Activated naive CD8-positive, alpha-beta T cell treated with anti-CD3 and anti-CD28 coated beads, Interleukin-2, amount 50 U/mL, for 24 hours (primary cell): ENCODE results near the gene ACSM6.
A peak's percentile ranks its signal among the peaks of the same experiment; 100 is the strongest.

Experiments used
- ATAC-seq: fragments of 150-1000 bp; cut with Tn5 transposase; one replicate; pipeline ENCODE4 v1.10.0; 2021
- DNase-seq: peaks from one replicate; pipeline ENCODE4 v3.0.0; 2021
- H3K27ac Mint-ChIP-seq: one replicate; pipeline ENCODE4 v1.8.0; 2021; ENCODE audit warnings: mild to moderate bottlenecking, mixed read lengths
- H3K27me3 Mint-ChIP-seq: one replicate; pipeline ENCODE4 v1.8.0; 2021; ENCODE audit warnings: mixed read lengths
- H3K36me3 Mint-ChIP-seq: one replicate; pipeline ENCODE4 v1.8.0; 2021; ENCODE audit warnings: low read depth, mixed read lengths
- H3K4me1 Mint-ChIP-seq: one replicate; pipeline ENCODE4 v1.8.0; 2021; ENCODE audit warnings: mixed read lengths
- H3K4me3 Mint-ChIP-seq: one replicate; pipeline ENCODE4 v1.8.0; 2021; ENCODE audit warnings: mild to moderate bottlenecking, moderate library complexity, mixed read lengths
- H3K9me3 Mint-ChIP-seq: one replicate; pipeline ENCODE4 v1.8.0; 2021; ENCODE audit warnings: mixed read lengths

ACSM6 gene

DNA sequence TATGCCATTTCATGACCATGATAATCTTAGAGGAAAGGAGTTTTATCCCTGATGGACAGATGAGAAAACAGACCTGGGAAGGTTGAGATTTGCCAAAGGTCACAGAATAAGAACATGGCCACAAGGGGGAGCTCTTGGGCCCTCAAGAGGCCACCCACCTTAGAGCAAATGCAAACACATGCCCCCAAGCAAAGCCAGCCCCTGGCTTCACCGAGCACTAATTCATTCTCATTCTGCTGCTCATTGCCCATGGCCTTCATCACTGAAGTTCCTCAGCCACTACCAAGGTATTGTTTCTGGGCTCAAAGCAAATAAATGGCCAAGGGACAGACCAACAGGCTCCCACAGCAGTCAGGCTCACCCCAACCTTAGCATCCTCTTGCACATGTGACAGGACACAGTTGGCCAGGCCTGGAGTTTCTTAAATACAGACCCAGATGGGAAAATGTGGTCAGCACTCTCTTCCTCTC is 52.6 kb downstream of the ACSM6 start:
- DNase-seq (peak; percentile 75), ATAC-seq (peak; percentile 17)
- Mint-ChIP-seq H3K4me1 (peaks cover 5% of the 10 kb centered on the region), H3K27ac (no peak overlapping the region), H3K36me3 (no peaks in the 10 kb centered on the region), H3K27me3 (peaks cover 11% of the 10 kb centered on the region), H3K4me3 (no peak overlapping the region), H3K9me3 (no peaks in the 10 kb centered on the region)

GRCh38 chr10:95247200-95247880 is 53.3 kb downstream of the ACSM6 start:
- peaks cover 15% of the 10 kb centered on the region for H3K27me3 Mint-ChIP-seq
- H3K36me3 Mint-ChIP-seq, result no peaks in the 10 kb centered on the region
- H3K27ac Mint-ChIP-seq, result no peak overlapping the region
- H3K4me1 Mint-ChIP-seq, result peaks cover 5% of the 10 kb centered on the region
- ATAC-seq, result no peak
- DNase-seq, result no peak
- H3K4me3 Mint-ChIP-seq, result no peak overlapping the region
- no peaks in the 10 kb centered on the region for H3K9me3 Mint-ChIP-seq

GRCh38 chr10:95247881-95248583 is 54.0 kb downstream of the ACSM6 start:
- ATAC-seq (no peak), DNase-seq (no peak)
- peaks cover 15% of the 10 kb centered on the region for H3K27me3 Mint-ChIP-seq
- no peak overlapping the region for H3K4me3 Mint-ChIP-seq
- peaks cover 5% of the 10 kb centered on the region for H3K4me1 Mint-ChIP-seq
- H3K9me3 Mint-ChIP-seq, result no peaks in the 10 kb centered on the region
- no peaks in the 10 kb centered on the region for H3K36me3 Mint-ChIP-seq
- no peak overlapping the region for H3K27ac Mint-ChIP-seq

DNA sequence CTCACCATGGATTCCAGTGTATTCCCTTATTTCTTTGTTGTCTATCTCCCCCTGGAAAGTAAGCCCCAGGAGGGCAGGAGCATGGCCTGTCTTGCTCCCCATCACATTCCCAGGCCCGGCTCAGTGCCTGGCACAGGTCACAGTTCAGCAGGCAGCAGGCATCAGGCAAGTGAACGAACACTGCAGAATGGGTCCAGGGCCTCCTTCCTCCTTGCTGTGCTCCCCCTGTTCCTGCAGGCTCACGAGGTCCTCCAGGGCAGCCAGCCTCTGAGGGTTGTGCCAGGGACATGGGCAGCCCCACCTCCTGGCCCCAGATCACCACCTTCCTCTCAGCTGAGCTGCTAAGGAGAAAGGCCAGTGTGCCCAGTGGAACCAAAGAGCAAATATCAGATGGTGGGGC is 55.0 kb downstream of the ACSM6 start:
- ATAC-seq, result no peak
- Mint-ChIP-seq H3K9me3 (no peaks in the 10 kb centered on the region), H3K4me1 (peaks cover 5% of the 10 kb centered on the region), H3K36me3 (no peaks in the 10 kb centered on the region), H3K27me3 (peaks cover 13% of the 10 kb centered on the region), H3K27ac (no peak overlapping the region), H3K4me3 (no peak overlapping the region)
- DNase-seq, result no peak

GRCh38 chr10:95249467-95249866 is 55.4 kb downstream of the ACSM6 start:
- ATAC-seq (no peak), DNase-seq (no peak)
- no peak overlapping the region for H3K27ac Mint-ChIP-seq
- H3K27me3 Mint-ChIP-seq, result peaks cover 13% of the 10 kb centered on the region
- peaks cover 5% of the 10 kb centered on the region for H3K4me1 Mint-ChIP-seq
- H3K4me3 Mint-ChIP-seq, result no peak overlapping the region
- H3K36me3 Mint-ChIP-seq, result no peaks in the 10 kb centered on the region
- H3K9me3 Mint-ChIP-seq, result no peaks in the 10 kb centered on the region

DNA sequence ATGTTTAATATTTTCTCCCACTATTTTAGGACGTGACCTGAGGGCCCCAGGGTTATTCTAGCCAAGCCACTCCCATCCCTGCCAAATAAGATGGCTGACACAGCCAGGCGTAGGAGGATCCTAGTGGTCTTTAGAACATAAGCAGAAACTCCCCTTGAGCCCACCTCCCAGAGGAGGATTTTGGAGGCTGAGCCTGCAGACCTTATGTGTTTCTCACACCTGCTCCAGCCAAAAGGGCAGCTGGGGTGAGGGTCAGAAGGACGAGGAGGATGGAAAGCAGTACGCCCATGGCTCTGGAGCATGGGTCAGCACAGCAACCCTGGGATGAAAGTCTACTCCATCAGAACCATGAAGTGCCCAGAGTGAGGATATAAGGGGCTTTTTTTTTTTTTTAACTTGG is 56.8 kb downstream of the ACSM6 start:
- Mint-ChIP-seq H3K27ac (no peak overlapping the region), H3K9me3 (peaks cover 3% of the 10 kb centered on the region), H3K4me3 (no peak overlapping the region), H3K36me3 (no peaks in the 10 kb centered on the region), H3K27me3 (peaks cover 11% of the 10 kb centered on the region), H3K4me1 (no peaks in the 10 kb centered on the region)
- ATAC-seq (no peak), DNase-seq (no peak)

DNA sequence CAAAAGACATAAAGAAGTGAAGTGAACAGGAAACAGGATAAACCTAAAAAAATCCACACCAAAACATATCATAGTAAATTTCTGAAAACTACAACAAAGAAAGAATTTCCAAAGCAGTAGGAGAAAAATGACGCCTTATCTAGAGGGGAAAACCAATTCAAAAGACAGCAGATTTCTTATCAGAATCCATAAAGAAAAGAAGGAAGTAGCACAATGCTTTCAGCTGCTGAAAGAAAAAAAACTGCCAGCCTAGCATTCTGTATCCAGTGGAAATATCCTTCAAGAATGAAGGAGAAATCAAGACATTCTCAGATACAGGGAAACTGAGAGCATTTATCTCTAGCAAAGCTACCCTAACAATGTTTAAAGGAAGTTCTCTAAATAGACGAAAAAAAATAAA is 59.0 kb downstream of the ACSM6 start:
- DNase-seq (no peak), ATAC-seq (no peak)
- Mint-ChIP-seq H3K27me3 (peaks cover 12% of the 10 kb centered on the region), H3K36me3 (peaks cover 3% of the 10 kb centered on the region), H3K4me1 (no peaks in the 10 kb centered on the region), H3K27ac (no peak overlapping the region), H3K9me3 (peaks cover 12% of the 10 kb centered on the region), H3K4me3 (no peak overlapping the region)

- no peak for DNase-seq
- H3K9me3 Mint-ChIP-seq, result peaks cover 13% of the 10 kb centered on the region
- no peak for ATAC-seq
- no peak overlapping the region for H3K27ac Mint-ChIP-seq
- no peaks in the 10 kb centered on the region for H3K4me1 Mint-ChIP-seq
- peaks cover 3% of the 10 kb centered on the region for H3K36me3 Mint-ChIP-seq
- peaks cover 12% of the 10 kb centered on the region for H3K27me3 Mint-ChIP-seq
- no peak overlapping the region for H3K4me3 Mint-ChIP-seq
Measured at GRCh38 chr10:95253686-95254085, 59.6 kb downstream of the ACSM6 start.

DNA sequence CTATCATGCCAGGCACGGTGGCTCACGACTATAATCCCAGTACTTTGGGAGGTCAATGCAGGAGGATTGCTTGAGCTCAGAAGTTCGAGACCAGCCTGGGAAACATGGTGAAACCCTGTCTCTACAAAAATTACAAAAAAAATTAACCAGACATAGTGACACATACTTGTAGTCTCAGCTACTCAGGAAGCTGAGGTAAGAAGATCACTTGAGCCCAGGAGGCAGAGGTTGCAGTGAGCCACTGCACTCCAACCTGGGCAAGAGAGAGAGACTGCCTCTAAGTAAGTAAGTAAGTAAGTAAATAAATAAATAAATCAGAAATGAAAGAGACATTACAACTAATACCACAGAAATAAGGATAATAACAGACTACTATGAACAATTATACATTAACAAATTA is 60.6 kb downstream of the ACSM6 start:
- Mint-ChIP-seq H3K4me1 (no peaks in the 10 kb centered on the region), H3K4me3 (no peak overlapping the region), H3K36me3 (peaks cover 3% of the 10 kb centered on the region), H3K27me3 (peaks cover 12% of the 10 kb centered on the region), H3K27ac (no peak overlapping the region), H3K9me3 (peaks cover 13% of the 10 kb centered on the region)
- no peak for ATAC-seq
- no peak for DNase-seq

- peaks cover 3% of the 10 kb centered on the region for H3K36me3 Mint-ChIP-seq
- no peak overlapping the region for H3K4me3 Mint-ChIP-seq
- H3K27me3 Mint-ChIP-seq, result peaks cover 8% of the 10 kb centered on the region
Measured at GRCh38 chr10:95256268-95256667, 62.2 kb downstream of the ACSM6 start.

DNA sequence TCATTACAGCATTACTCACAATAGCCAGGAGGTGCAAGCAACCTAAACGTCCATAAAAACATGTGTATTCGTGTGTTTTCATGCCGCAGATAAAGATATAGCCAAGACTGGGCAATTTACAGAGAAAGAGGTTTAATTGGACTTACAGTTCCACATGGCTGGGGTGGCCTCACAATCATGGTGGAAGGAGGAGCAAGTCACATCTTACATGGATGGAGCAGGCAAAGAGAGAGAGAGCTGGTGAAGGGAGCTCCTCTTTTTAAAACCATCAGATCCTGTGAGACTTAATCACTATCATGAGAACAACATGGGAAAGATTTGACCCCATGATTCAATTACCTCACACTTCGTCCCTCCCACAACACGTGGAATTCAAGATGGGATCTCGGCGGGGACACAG is 63.8 kb downstream of the ACSM6 start:
- Mint-ChIP-seq H3K27ac (no peak overlapping the region), H3K4me1 (no peaks in the 10 kb centered on the region), H3K36me3 (peaks cover 3% of the 10 kb centered on the region), H3K27me3 (peaks cover 2% of the 10 kb centered on the region), H3K4me3 (no peak overlapping the region), H3K9me3 (peaks cover 13% of the 10 kb centered on the region)
- no peak for DNase-seq
- no peak for ATAC-seq

More at GRCh38 chr10:95256268-95256667, 62.2 kb downstream of the ACSM6 start:
- no peak for DNase-seq
- Mint-ChIP-seq H3K27ac (no peak overlapping the region), H3K9me3 (peaks cover 13% of the 10 kb centered on the region), H3K4me1 (no peaks in the 10 kb centered on the region)
- ATAC-seq, result no peak

DNA sequence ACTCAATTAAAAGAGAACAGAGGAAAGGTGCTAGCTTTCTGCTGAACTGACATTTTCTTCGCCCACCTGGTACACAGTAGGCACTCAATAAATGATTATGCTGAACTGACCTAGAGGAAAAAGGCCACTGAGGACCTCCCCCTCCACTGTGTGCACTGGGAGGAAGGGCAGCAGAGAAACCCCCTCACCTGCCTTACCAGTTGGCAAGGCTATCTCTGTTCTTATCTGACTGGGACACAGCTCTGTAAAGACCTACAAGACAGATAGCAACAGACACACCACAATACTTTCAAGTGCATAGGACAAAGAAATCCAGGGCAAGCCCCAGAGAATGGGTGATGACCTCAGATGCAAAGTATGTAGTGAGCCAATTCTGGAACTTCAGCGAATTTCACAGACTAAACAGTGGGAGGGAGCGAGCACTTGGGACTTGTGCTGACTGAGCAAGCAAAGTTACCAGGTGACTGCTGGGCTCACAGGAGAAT is 66.4 kb downstream of the ACSM6 start:
- Mint-ChIP-seq H3K27ac (no peak overlapping the region), H3K36me3 (peaks cover 3% of the 10 kb centered on the region), H3K9me3 (peaks cover 13% of the 10 kb centered on the region), H3K27me3 (peaks cover 2% of the 10 kb centered on the region), H3K4me1 (no peaks in the 10 kb centered on the region), H3K4me3 (no peak overlapping the region)
- no peak for ATAC-seq
- no peak for DNase-seq

- no peaks in the 10 kb centered on the region for H3K4me1 Mint-ChIP-seq
- ATAC-seq (no peak), DNase-seq (no peak)
- peaks cover 3% of the 10 kb centered on the region for H3K36me3 Mint-ChIP-seq
- H3K9me3 Mint-ChIP-seq, result peaks cover 8% of the 10 kb centered on the region
- H3K27ac Mint-ChIP-seq, result no peak overlapping the region
- peaks cover 2% of the 10 kb centered on the region for H3K27me3 Mint-ChIP-seq
- H3K4me3 Mint-ChIP-seq, result no peak overlapping the region
Measured at GRCh38 chr10:95260909-95261552, 67.0 kb downstream of the ACSM6 start.

- ATAC-seq (no peak), DNase-seq (no peak)
- peaks cover 4% of the 10 kb centered on the region for H3K9me3 Mint-ChIP-seq
- H3K4me3 Mint-ChIP-seq, result no peak overlapping the region
- peaks cover 2% of the 10 kb centered on the region for H3K27me3 Mint-ChIP-seq
- H3K36me3 Mint-ChIP-seq, result peaks cover 3% of the 10 kb centered on the region
- H3K27ac Mint-ChIP-seq, result no peak overlapping the region
- H3K4me1 Mint-ChIP-seq, result peaks cover 6% of the 10 kb centered on the region
Measured at GRCh38 chr10:95261926-95262325, 67.9 kb downstream of the ACSM6 start.
